Right lobe of liver (tissue), 6 donors: ENCODE measurements around the gene RAB21. TPM values are rescaled to one million over a fixed set of nuclear protein-coding genes. Genes with fewer than 3 reads are reported as not detected.

Experiments used
- ATAC-seq, 4 donors: fragments of 200-7000 bp; cut with Tn5 transposase; one replicate each; pipeline ENCODE4 v1.9.1; 2020; ENCODE audit warnings: mild to moderate bottlenecking in 4 of 4, moderate library complexity in 4 of 4
- DNase-seq, 3 donors: peaks; one replicate each; pipeline ENCODE4 v3.0.0-alpha.2; 2020
- H3K27ac ChIP-seq, 3 donors: fragments of 200-600 bp; one replicate each; pipeline ENCODE4 v1.8.0; 2022
- H3K27me3 ChIP-seq, 2 donors: fragments of 200-600 bp; one replicate each; pipeline ENCODE4 v1.8.0; 2022
- H3K36me3 ChIP-seq, 4 donors: fragments of 200-600 bp; sonication (generic) in 1 of 4; one replicate each; pipeline versions ENCODE4 v1.5.1 to v1.8.0; 2017 to 2022; ENCODE audit warnings: control low read depth in 1 of 4
- H3K4me1 ChIP-seq, 4 donors: fragments of 200-600 bp; sonication (generic) in 1 of 4; one replicate each; pipeline versions ENCODE4 v1.5.1 to v1.8.0; 2017 to 2022; ENCODE audit warnings: control low read depth in 1 of 4
- H3K4me3 ChIP-seq, 3 donors: fragments of 200-600 bp; one replicate each; pipeline ENCODE4 v1.8.0; 2022
- H3K9me3 ChIP-seq, 4 donors: fragments of 200-600 bp; sonication (generic) in 1 of 4; one replicate each; pipeline versions ENCODE4 v1.5.1 to v1.8.0; 2017 to 2022; ENCODE audit warnings: control low read depth in 1 of 4
- CTCF ChIP-seq, 4 donors: fragments of 200-600 bp in 3 of 4; fragments of 450-650 bp in 1 of 4; IDR thresholded peaks; one replicate each; pipeline versions ENCODE4 v1.5.1 to v1.8.0; 2016 to 2022; ENCODE audit warnings: antibody characterized with exemption in 4 of 4, mild to moderate bottlenecking in 2 of 4
- POLR2A ChIP-seq: fragments of 450-650 bp; IDR thresholded peaks from one replicate; pipeline ENCODE4 v1.6.1; 2017; ENCODE audit warnings: antibody characterized with exemption, mild to moderate bottlenecking
- WGBS: methylation state at CpG from one replicate; pipeline ENCODE4 v1.1.6; 2018; ENCODE audit warnings: low coverage, low lambda C conversion rate; ENCODE audit not compliant: insufficient coverage; ENCODE audit errors: missing lambda C conversion rate; 5-methylcytosine and 5-hydroxymethylcytosine counted together
- intact Hi-C, 2 donors: fragments of 100-400 bp; cut with DNase I; formaldehyde crosslinking; loops; one replicate each; pipeline versions ENCODE4 v1.11.2 to v1.14.1; 2022
- total RNA-seq, 6 experiments: library from RNA; depleted of rRNA in 2 of 6; stranded (reverse); fragments of >200 nt in 2 of 6; fragmentation: NEBNext Ultra II Directional in 3 of 6; extraction: Animal tissue kit (Norgen Biotek cat#: 25700) in 3 of 6; gene quantifications; one replicate each; pipeline versions ENCODE4 v1.1.0 to v1.2.4, GENCODE V29; 2016 to 2023
- donor health status: DM: no; HTN: yes; CAD: no.
- donor health status: DM: no; HTN: no; CAD: no.
- donor health status: DM: no; HTN: no; CAD: no.
- donor health status: DM: no; HTN: yes; CAD: no.
- donor health status: DM: no; HTN: yes; CAD: no.

The RAB21 gene
- total RNA-seq, 6 experiments from 2014 or later: 23.0 to 45.2 (median 31.3) TPM

- peak in 1 of 4 donors; percentile 22 for ATAC-seq
- H3K9me3 ChIP-seq: no peaks in the 10 kb centered on the region
Observed at GRCh38 chr12:71768900-71769299, 14.2 kb downstream of the RAB21 start.

GRCh38 chr12:71771069-71771468, 16.4 kb downstream of the RAB21 start:
- Histone ChIP-seq H3K27me3 (no peaks in the 10 kb centered on the region), H3K4me1 (peaks cover 0 to 10% (median 0%) of the 10 kb centered on the region in 4 donors), H3K4me3 (no peak overlapping the region), H3K9me3 (no peaks in the 10 kb centered on the region), H3K36me3 (peaks cover 0 to 23% (median 0%) of the 10 kb centered on the region in 4 donors), H3K27ac (no peak overlapping the region)
- no peak for TF ChIP-seq CTCF (IDR thresholded peaks at IDR 0.05)
- TF ChIP-seq POLR2A: no peak
- intact Hi-C loops: no loop called here
- DNase-seq (no peak), ATAC-seq (no peak)
- 66% methylated on average over 2 of the region's 2 CpGs for WGBS

More at GRCh38 chr12:71768900-71769299, 14.2 kb downstream of the RAB21 start:
- intact Hi-C loops: no loop called here
- H3K4me1 ChIP-seq: peaks cover 0 to 10% (median 0%) of the 10 kb centered on the region in 4 donors
- TF ChIP-seq POLR2A: no peak
- TF ChIP-seq CTCF (IDR thresholded peaks at IDR 0.05): no peak
- WGBS: 70% methylated on average over 2 of the region's 2 CpGs
- no peak overlapping the region for H3K27ac ChIP-seq
- DNase-seq: no peak
- peaks cover 0 to 13% (median 0%) of the 10 kb centered on the region in 4 donors for H3K36me3 ChIP-seq
- H3K27me3 ChIP-seq: no peaks in the 10 kb centered on the region
- no peak overlapping the region for H3K4me3 ChIP-seq

GRCh38 chr12:71772735-71773134, 18.1 kb downstream of the RAB21 start:
- Histone ChIP-seq H3K4me1 (peaks cover 0 to 10% (median 0%) of the 10 kb centered on the region in 4 donors), H3K27ac (no peak overlapping the region), H3K27me3 (no peaks in the 10 kb centered on the region), H3K4me3 (no peak overlapping the region), H3K36me3 (peaks cover 0 to 23% (median 0%) of the 10 kb centered on the region in 4 donors), H3K9me3 (no peaks in the 10 kb centered on the region)
- DNase-seq: no peak
- ATAC-seq: no peak
- intact Hi-C loops: no loop called here
- no peak for TF ChIP-seq POLR2A
- TF ChIP-seq CTCF (IDR thresholded peaks at IDR 0.05): no peak

DNA sequence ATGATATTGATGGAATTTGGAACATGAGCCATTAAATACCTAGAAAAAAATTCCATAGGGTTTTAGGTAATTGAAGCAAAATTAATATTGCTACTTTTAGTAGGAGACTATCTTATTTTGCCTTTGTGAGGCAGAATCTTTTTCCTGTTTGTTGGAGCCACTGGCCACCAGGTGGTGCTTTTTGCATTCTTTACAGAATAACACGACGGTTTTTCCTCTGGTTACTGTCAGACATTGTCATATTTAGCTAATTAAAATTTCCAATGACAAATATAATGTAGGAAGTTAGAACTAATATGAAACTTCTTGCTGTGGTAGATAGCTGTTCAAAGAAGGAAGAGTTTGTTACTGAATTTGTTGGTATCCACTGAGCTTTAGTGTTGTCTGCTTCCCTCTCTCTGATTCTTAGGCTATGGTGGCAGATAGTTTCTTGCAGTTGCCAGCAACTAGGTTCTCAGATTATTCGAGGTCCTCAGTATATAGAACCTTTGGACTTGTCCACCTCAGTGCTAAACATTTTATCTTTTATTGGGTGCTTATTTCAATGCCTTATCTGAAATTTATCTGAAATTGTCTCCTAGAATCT, 25.7 kb downstream of the RAB21 start:
- intact Hi-C loops: no loop called here

More for the DNA sequence above, 25.7 kb downstream of the RAB21 start:
- H3K36me3 ChIP-seq: peaks cover 0 to 11% (median 0%) of the 10 kb centered on the region in 4 donors
- H3K4me1 ChIP-seq: no peaks in the 10 kb centered on the region
- DNase-seq: peak in 2 of 3 donors; percentile 23 to 26
- H3K27ac ChIP-seq: no peak overlapping the region
- H3K4me3 ChIP-seq: no peak overlapping the region
- no peaks in the 10 kb centered on the region for H3K9me3 ChIP-seq
- WGBS: 4% methylated on average over 3 of the region's 3 CpGs
- no peaks in the 10 kb centered on the region for H3K27me3 ChIP-seq
- peak; percentile 60 to 85 (median 77) for ATAC-seq
- TF ChIP-seq CTCF (IDR thresholded peaks at IDR 0.05) (peak; percentile 64 to 76 (median 68)), POLR2A (no peak)
